HepG2 (cell line): ENCODE measurements around the gene DAZAP1. TPM values are rescaled to one million over a fixed set of nuclear protein-coding genes. Genes with fewer than 3 reads are reported as not detected.

ENCODE experiments used
- FIP1L1 ChIP-seq: fragments of 200-400 bp; formaldehyde crosslinking; IDR thresholded peaks from 2 replicates; pipeline ENCODE4 v1.6.1; 2018; ENCODE audit warnings: low read depth, mild to moderate bottlenecking, low read length, moderate library complexity, borderline replicate concordance; ENCODE audit not compliant: insufficient read depth
- FOXJ3 ChIP-seq: sonication (generic); formaldehyde crosslinking; IDR thresholded peaks from 2 replicates; pipeline ENCODE4 v1.4.0; 2020; ENCODE audit warnings: missing genetic modification reagents, mild to moderate bottlenecking, borderline replicate concordance
- GPN1 ChIP-seq: sonication (generic); formaldehyde crosslinking; IDR thresholded peaks from 2 replicates; pipeline ENCODE4 v1.5.1; 2020; ENCODE audit warnings: missing genetic modification reagents, borderline replicate concordance
- HIVEP1 ChIP-seq: sonication (generic); formaldehyde crosslinking; IDR thresholded peaks from 2 replicates; pipeline ENCODE4 v1.4.0; 2020; ENCODE audit warnings: mild to moderate bottlenecking, missing genetic modification reagents
- HOXA3 ChIP-seq: sonication (generic); formaldehyde crosslinking; IDR thresholded peaks from 2 replicates; pipeline ENCODE4 v1.5.0; 2020; ENCODE audit warnings: missing genetic modification reagents
- IRX3 ChIP-seq: sonication (generic); formaldehyde crosslinking; IDR thresholded peaks from 2 replicates; pipeline ENCODE4 v1.8.1; 2023; ENCODE audit warnings: mild to moderate bottlenecking, low read depth, missing genetic modification reagents, borderline replicate concordance
- NCOA1 ChIP-seq: sonication (generic); formaldehyde crosslinking; IDR thresholded peaks from 2 replicates; pipeline ENCODE4 v1.9.0; 2021; ENCODE audit warnings: missing genetic modification reagents
- PAF1 ChIP-seq: IDR thresholded peaks from 2 replicates; pipeline ENCODE4 v1.6.1; 2016; ENCODE audit warnings: missing genetic modification reagents, missing compliant biosample characterization
- RBM22 ChIP-seq: fragments of 200-400 bp; formaldehyde crosslinking; optimal IDR thresholded peaks from 2 replicates; pipeline ENCODE3; 2017; ENCODE audit warnings: mild to moderate bottlenecking, low read length, moderate library complexity
- RFX5 ChIP-seq: IDR thresholded peaks from 2 replicates; pipeline ENCODE4 v1.6.1; 2011; ENCODE audit warnings: low read depth, low read length, improper control_type of control experiment
- SP5 ChIP-seq: IDR thresholded peaks from 2 replicates; pipeline ENCODE4 v1.6.1; 2016; ENCODE audit warnings: low read depth, borderline replicate concordance
- ZNF703 ChIP-seq: sonication (generic); formaldehyde crosslinking; IDR thresholded peaks from 2 replicates; pipeline ENCODE4 v1.5.1; 2020; ENCODE audit warnings: missing genetic modification reagents, mild to moderate bottlenecking, moderate library complexity, borderline replicate concordance
- ZNF850 ChIP-seq: sonication (generic); formaldehyde crosslinking; conservative IDR thresholded peaks from 2 replicates; pipeline ENCODE4 v1.9.0; 2021; ENCODE audit warnings: mild to moderate bottlenecking, missing genetic modification reagents
- polyA plus RNA-seq, 8 experiments: library from polyadenylated mRNA; depleted of rRNA in 3 of 8; stranded (reverse) in 7 of 8; unstranded in 1 of 8; fragments of >200 nt; fragmentation: Illumina TruSeq in 4 of 8; extraction: Trizol in 4 of 8; gene quantifications; 2 replicates each; pipeline versions ENCODE4 v1.2.1 to v1.2.3, GENCODE V29; 2011 to 2016; ENCODE audit warnings: low read depth in 4 of 8, missing spikeins in 1 of 8, mixed read lengths in 1 of 8; ENCODE audit not compliant: insufficient read depth in 1 of 8
- total RNA-seq, 5 experiments: library from RNA; depleted of rRNA; stranded (reverse); fragments of >200 nt; fragmentation: Illumina TruSeq; extraction: Trizol; gene quantifications; 2 replicates each; pipeline ENCODE4 v1.2.3, GENCODE V29; 2016; ENCODE audit warnings: low read depth in 1 of 5
- TF ChIP-seq, protein P1 (sequence below): sonication (generic); formaldehyde crosslinking; IDR thresholded peaks from 2 replicates; pipeline ENCODE4 v1.4.0; 2020; ENCODE audit warnings: mild to moderate bottlenecking, missing genetic modification reagents
- TF ChIP-seq, protein P2 (sequence below): sonication (generic); IDR thresholded peaks from 2 replicates; pipeline ENCODE4 v1.6.1; 2016; ENCODE audit warnings: low read depth, borderline replicate concordance
- TF ChIP-seq, protein P3 (sequence below): sonication (generic); formaldehyde crosslinking; IDR thresholded peaks from 2 replicates; pipeline ENCODE4 v1.8.1; 2023; ENCODE audit warnings: mild to moderate bottlenecking, missing genetic modification reagents, borderline replicate concordance
- TF ChIP-seq, protein P4 (sequence below): sonication (generic); formaldehyde crosslinking; IDR thresholded peaks from 2 replicates; pipeline ENCODE4 v1.4.0; 2020; ENCODE audit warnings: mild to moderate bottlenecking, missing genetic modification reagents
- TF ChIP-seq, protein P5 (sequence below): sonication (generic); formaldehyde crosslinking; IDR thresholded peaks from 2 replicates; pipeline ENCODE4 v1.4.0; 2020; ENCODE audit warnings: missing genetic modification reagents

The DAZAP1 gene
- total and polyA plus RNA-seq, 2 of the 13 experiments (the other 11 are each of a cell fraction or from before 2014, with no cell fraction given), result 63.3 to 79.2 TPM

DNA sequence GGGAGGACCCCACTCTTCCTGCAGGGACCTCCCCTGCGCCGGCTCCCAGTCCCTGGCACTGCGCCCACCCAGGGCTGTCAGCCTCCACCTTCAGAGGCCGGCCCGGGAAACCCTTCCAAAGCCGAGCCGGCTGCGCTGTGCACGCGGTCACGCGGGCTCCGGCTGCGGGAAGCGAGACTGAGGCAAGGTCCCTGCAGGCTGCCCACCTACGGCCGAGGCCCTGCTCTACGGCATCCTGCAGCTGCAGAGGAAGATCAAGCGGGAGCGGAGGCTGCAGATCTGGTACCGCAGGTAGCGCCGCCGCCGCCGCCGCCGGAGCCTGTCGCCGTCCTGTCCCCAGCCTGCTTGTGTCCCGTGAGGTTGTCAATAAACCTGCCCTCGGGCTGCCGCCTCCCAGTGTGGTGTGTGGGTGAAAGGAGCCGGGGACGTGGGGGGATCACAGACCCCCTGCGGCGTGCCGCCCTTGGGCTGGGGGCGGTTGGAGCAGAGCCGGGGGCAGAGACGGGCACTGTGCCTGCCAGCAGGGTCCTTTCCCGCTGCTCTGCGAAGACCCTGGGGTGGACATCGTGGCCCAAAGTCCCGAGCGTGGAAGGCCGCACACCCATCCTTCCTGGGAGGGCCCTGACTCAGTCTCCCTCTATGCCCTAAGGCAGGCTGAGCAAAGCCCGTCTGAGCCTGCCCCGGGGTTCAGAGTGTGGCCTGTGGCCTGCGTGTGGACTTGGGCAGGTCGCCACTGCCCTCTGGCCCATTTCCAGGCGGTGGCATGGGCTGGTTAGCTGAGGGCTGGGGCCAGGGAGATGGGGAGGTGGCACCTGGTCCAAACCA, 12.0 kb upstream of the DAZAP1 start (continued):
- TF ChIP-seq FOXJ3 (no peak), PAF1 (CRISPR knock-in tag) (peak; percentile 85; the same call in 1 of the 2 replicates), RBM22 (peak; percentile 3), NCOA1 (CRISPR knock-in tag) (no peak), HIVEP1 (peak; percentile 37; the same call in 1 of the 2 replicates), FIP1L1 (0 out of 2 replicates have a peak, but pooled peaks have one; percentile 26), GPN1 (CRISPR knock-in tag) (no peak), SP5 (CRISPR knock-in tag) (no peak), RFX5 (no peak), HOXA3 (CRISPR knock-in tag) (peak; percentile 11; the same call in 1 of the 2 replicates), ZNF703 (no peak), IRX3 (CRISPR knock-in tag) (no peak), ZNF850 (CRISPR knock-in tag) (no peak)
- TF ChIP-seq, protein P1, sequence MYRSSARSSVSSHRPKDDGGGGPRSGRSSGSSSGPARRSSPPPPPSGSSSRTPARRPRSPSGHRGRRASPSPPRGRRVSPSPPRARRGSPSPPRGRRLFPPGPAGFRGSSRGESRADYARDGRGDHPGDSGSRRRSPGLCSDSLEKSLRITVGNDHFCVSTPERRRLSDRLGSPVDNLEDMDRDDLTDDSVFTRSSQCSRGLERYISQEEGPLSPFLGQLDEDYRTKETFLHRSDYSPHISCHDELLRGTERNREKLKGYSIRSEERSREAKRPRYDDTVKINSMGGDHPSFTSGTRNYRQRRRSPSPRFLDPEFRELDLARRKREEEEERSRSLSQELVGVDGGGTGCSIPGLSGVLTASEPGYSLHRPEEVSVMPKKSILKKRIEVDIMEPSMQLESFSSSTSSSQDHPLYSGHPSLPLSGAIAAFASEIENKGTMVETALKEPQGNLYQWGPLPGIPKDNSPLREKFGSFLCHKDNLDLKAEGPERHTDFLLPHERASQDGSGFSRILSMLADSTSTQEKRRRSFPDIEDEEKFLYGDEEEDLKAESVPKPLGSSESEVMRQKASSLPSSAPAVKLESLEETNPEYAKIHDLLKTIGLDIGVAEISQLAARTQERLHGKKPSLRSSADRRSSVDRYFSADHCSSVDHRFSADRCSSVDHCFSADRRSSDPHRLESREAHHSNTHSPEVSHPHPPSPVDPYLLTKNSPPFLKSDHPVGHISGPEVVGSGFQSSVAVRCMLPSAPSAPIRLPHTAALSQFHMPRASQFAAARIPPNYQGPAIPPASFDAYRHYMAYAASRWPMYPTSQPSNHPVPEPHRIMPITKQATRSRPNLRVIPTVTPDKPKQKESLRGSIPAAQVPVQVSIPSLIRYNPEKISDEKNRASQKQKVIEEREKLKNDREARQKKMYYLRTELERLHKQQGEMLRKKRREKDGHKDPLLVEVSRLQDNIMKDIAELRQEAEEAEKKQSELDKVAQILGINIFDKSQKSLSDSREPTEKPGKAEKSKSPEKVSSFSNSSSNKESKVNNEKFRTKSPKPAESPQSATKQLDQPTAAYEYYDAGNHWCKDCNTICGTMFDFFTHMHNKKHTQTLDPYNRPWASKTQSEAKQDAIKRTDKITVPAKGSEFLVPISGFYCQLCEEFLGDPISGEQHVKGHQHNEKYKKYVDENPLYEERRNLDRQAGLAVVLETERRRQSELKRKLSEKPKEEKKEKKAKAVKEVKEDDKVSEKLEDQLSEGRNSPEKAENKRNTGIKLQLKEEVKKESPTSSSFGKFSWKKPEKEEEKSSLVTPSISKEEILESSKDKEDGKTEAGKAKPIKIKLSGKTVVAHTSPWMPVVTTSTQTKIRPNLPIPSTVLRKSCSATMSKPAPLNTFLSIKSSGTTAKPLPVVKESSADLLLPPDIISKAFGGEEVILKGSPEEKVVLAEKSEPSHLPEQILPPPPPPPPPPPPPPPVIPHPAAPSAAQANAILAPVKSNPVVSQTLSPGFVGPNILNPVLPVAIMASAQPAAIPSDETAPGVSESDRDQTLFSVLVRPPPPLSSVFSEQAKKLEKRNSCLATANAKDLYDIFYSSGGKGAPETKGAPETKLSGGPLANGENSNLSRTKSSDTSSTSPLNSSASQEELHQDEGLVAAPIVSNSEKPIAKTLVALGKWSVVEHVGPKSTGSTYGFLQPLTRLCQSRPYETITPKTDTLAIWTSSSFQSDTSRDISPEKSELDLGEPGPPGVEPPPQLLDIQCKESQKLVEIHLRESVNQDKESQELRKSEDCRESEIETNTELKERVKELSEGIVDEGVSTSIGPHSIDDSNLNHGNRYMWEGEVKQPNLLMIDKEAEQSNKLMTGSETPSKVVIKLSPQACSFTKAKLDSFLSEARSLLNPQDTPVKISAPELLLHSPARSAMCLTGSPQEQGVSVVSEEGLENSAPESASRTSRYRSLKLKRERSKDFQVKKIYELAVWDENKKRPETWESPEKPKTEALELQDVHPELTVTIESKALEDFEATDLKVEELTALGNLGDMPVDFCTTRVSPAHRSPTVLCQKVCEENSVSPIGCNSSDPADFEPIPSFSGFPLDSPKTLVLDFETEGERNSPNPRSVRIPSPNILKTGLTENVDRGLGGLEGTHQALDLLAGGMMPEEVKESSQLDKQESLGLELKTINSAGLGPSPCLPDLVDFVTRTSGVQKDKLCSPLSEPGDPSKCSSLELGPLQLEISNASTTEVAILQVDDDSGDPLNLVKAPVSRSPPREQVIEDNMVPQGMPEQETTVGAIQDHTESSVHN (CRISPR knock-in tag), result no peak
- TF ChIP-seq, protein P2, sequence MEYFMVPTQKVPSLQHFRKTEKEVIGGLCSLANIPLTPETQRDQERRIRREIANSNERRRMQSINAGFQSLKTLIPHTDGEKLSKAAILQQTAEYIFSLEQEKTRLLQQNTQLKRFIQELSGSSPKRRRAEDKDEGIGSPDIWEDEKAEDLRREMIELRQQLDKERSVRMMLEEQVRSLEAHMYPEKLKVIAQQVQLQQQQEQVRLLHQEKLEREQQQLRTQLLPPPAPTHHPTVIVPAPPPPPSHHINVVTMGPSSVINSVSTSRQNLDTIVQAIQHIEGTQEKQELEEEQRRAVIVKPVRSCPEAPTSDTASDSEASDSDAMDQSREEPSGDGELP, result no peak
- TF ChIP-seq, protein P3, sequence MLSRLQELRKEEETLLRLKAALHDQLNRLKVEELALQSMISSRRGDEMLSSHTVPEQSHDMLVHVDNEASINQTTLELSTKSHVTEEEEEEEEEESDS (CRISPR knock-in tag), result no peak
- TF ChIP-seq, protein P4, sequence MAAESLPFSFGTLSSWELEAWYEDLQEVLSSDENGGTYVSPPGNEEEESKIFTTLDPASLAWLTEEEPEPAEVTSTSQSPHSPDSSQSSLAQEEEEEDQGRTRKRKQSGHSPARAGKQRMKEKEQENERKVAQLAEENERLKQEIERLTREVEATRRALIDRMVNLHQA (CRISPR knock-in tag), result no peak
- TF ChIP-seq, protein P5, sequence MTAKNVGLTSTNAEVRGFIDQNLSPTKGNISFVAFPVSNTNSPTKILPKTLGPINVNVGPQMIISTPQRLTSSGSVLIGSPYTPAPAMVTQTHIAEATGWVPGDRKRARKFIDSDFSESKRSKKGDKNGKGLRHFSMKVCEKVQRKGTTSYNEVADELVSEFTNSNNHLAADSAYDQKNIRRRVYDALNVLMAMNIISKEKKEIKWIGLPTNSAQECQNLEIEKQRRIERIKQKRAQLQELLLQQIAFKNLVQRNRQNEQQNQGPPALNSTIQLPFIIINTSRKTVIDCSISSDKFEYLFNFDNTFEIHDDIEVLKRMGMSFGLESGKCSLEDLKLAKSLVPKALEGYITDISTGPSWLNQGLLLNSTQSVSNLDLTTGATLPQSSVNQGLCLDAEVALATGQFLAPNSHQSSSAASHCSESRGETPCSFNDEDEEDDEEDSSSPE, result no peak
